MM.1S (cell line): ENCODE results near the gene SPIRE1.

Source experiments
- CTCF ChIP-seq: fragments of 300-600 bp; sonication (generic); IDR thresholded peaks from 2 replicates; pipeline ENCODE4 v1.5.1; 2016; ENCODE audit warnings: antibody characterized with exemption, low read length, mixed read lengths
- EZH2 ChIP-seq: fragments of 300-600 bp; sonication (generic); optimal IDR thresholded peaks from 2 replicates; pipeline ENCODE3; 2017; ENCODE audit warnings: low read depth, mild to moderate bottlenecking, antibody characterized with exemption, low read length, mixed read lengths
- EZH2phosphoT487 ChIP-seq: fragments of 300-600 bp; sonication (generic); IDR thresholded peaks from 2 replicates; pipeline ENCODE4 v1.6.1; 2018; ENCODE audit warnings: antibody characterized with exemption, low read length

DNA sequence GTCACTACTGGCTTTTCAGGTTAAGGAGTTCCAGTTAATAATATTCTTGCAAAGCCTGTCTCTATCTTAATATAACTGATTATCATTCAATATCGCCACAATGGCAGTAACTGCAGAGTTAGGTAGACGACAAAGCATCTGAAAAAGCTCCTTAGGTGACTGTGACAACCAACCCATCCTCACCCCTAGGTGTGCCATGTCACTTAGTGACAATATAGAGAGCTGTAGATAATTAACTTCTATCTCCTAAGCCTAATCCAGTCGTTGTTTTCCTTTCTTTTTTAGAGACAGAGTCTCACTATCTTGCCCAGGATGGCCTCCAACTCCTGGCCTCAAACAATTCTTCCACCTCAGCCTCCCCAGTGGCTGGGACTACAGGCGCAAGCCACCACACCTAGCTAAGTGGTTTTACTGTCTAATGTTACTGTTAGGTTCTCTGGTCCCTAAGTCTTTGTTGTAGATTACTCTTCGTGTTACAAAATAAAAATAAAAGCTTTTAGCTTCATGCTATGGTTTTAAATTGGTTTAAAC lies 65.2 kb downstream of the SPIRE1 start:
- TF ChIP-seq EZH2phosphoT487 (no peak), CTCF (no peak), EZH2 (no peak)
